K562 (cell line): ENCODE measurements around the gene LMBRD1. TPM values are rescaled to one million over a fixed set of nuclear protein-coding genes. Genes with fewer than 3 reads are reported as not detected.
A peak's percentile ranks its signal among the peaks of the same experiment; 100 is the strongest.
"Not testable (repeated sequence)": the region's sequence is repeated elsewhere in the genome, so short reads cannot be mapped to it uniquely, and the experiment has no call there.

Experiments
- ATAC-seq: fragments of 200-7000 bp; cut with Tn5 transposase; 3 replicates; pipeline ENCODE4 v1.9.1; 2020; ENCODE audit warnings: moderate library complexity
- BruUV-seq: library from RNA; stranded (reverse); fragments of 400-500 nt; replicated peaks from 2 replicates; lab custom pipeline; 2021; lab: Mats Ljungman, UMichigan
- CTCF ChIA-PET: fragments of 300-600 bp; formaldehyde crosslinking; extraction: SDS; loops from one replicate; lab custom pipeline; 2021; ENCODE audit warnings: low intra/inter-chr PET ratio; lab: Yijun Ruan, JAX
- POLR2A ChIA-PET: fragments of 300-600, 350-650 bp; sonication (Branson Sonifier 250); formaldehyde crosslinking; extraction: SDS; loops from one replicate; lab custom pipeline; 2021; ENCODE audit warnings: antibody characterized with exemption, inconsistent platforms; lab: Yijun Ruan, JAX
- DNase-seq, 4 experiments: peaks; one replicate each; pipeline versions ENCODE4 v3.0.0 to v3.0.0-alpha.2; 2011 to 2018; ENCODE audit warnings: low spot score in 3 of 4, mixed read lengths in 3 of 4; ENCODE audit errors: extremely low read depth in 1 of 4
- FAIRE-seq: peaks from 2 replicates; lab custom pipeline; 2011; peaks lifted over from hg19 to GRCh38; lab: Jason Lieb, UNC
- H2AFZ ChIP-seq: 2 replicates; pipeline ENCODE4 v1.6.0; 2011; ENCODE audit warnings: low read depth, low read length, control low read depth, inconsistent platforms
- H3K27ac ChIP-seq: fragments of 200-600 bp; 3 replicates; pipeline ENCODE4 v1.8.0; 2011; ENCODE audit warnings: low read depth, mild to moderate bottlenecking, control low read depth, inconsistent platforms, low read length, moderate library complexity, mixed read lengths; ENCODE audit errors: extremely low read depth
- H3K27me3 ChIP-seq, 2 experiments: fragments of 300-600 bp in 1 of 2; 2 replicates in 1 of 2; 3 replicates in 1 of 2; pipeline versions ENCODE4 v1.6.0 to v1.8.0; 2011; ENCODE audit warnings: inconsistent platforms in 2 of 2, low read length in 2 of 2, mild to moderate bottlenecking in 1 of 2, mixed read lengths in 1 of 2, moderate library complexity in 1 of 2; ENCODE audit not compliant: control insufficient read depth in 2 of 2, insufficient read depth in 2 of 2
- H3K36me3 ChIP-seq: fragments of 300-600 bp; 3 replicates; pipeline ENCODE4 v1.8.0; 2011; ENCODE audit warnings: mild to moderate bottlenecking, low read length, inconsistent platforms; ENCODE audit not compliant: control insufficient read depth, insufficient read depth
- H3K4me1 ChIP-seq, 2 experiments: fragments of 200-600 bp in 1 of 2; replicated peaks in 1 of 2; 2 replicates in 1 of 2; 3 replicates in 1 of 2; pipeline versions ENCODE4 v1.5.1 to v1.8.0; 2011; ENCODE audit warnings: inconsistent platforms in 2 of 2, low read length in 2 of 2, mild to moderate bottlenecking in 1 of 2, mixed read lengths in 1 of 2, moderate library complexity in 1 of 2; ENCODE audit not compliant: control insufficient read depth in 2 of 2, insufficient read depth in 2 of 2
- H3K4me2 ChIP-seq: 2 replicates; pipeline ENCODE4 v1.6.1; 2011; ENCODE audit warnings: low read length, control low read depth, inconsistent platforms, mixed read lengths; ENCODE audit not compliant: insufficient read depth
- H3K4me3 ChIP-seq: fragments of 200-600 bp; sonication (generic), shearing (Covaris generic); 2 replicates; pipeline ENCODE4 v1.5.1; 2016; ENCODE audit warnings: control low read depth, inconsistent platforms
- H3K79me2 ChIP-seq: fragments of 200-600 bp; 3 replicates; pipeline ENCODE4 v1.8.0; 2011; ENCODE audit warnings: low read length, inconsistent platforms; ENCODE audit not compliant: control insufficient read depth, insufficient read depth
- H3K9ac ChIP-seq, 2 experiments: 2 replicates each; pipeline versions ENCODE4 v1.6.0 to v1.6.1; 2011; ENCODE audit warnings: low read depth in 2 of 2, low read length in 2 of 2, control low read depth in 1 of 2, inconsistent platforms in 1 of 2, mild to moderate bottlenecking in 1 of 2, mixed read lengths in 1 of 2; ENCODE audit not compliant: insufficient read depth in 1 of 2
- H3K9me1 ChIP-seq: one replicate; pipeline ENCODE4 v1.6.0; 2011; ENCODE audit warnings: inconsistent platforms, mild to moderate bottlenecking, low read length, moderate library complexity; ENCODE audit not compliant: control insufficient read depth, insufficient read depth
- H3K9me3 ChIP-seq: replicated peaks from 2 replicates; pipeline ENCODE4 v1.5.1; 2011; ENCODE audit warnings: low read depth, low read length, inconsistent platforms; ENCODE audit not compliant: control insufficient read depth, insufficient read depth
- H4K20me1 ChIP-seq: replicated peaks from 2 replicates; pipeline ENCODE4 v1.6.1; 2011; ENCODE audit warnings: low read length, inconsistent platforms, mixed read lengths; ENCODE audit not compliant: control insufficient read depth, insufficient read depth
- BCOR ChIP-seq: fragments of 450-650 bp; IDR thresholded peaks from 2 replicates; pipeline ENCODE4 v1.6.1; 2016
- CBFA2T3 ChIP-seq: fragments of 450-650 bp; IDR thresholded peaks from 2 replicates; pipeline ENCODE4 v1.6.1; 2017
- KDM1A ChIP-seq, 2 experiments: fragments of 450-650 bp; IDR thresholded peaks; 2 replicates each; pipeline ENCODE4 v1.6.1; 2016; ENCODE audit warnings: mild to moderate bottlenecking in 2 of 2
- RBM25 ChIP-seq: fragments of 200-400 bp; formaldehyde crosslinking; IDR thresholded peaks from 2 replicates; pipeline ENCODE4 v1.6.1; 2018; ENCODE audit warnings: low read length, low read depth, moderate library complexity; ENCODE audit not compliant: severe bottlenecking
- TGIF2 ChIP-seq: sonication (generic); formaldehyde crosslinking; IDR thresholded peaks from 2 replicates; pipeline ENCODE4 v1.8.1; 2022; ENCODE audit warnings: mild to moderate bottlenecking, missing genetic modification reagents, moderate library complexity
- ZNF146 ChIP-seq: IDR thresholded peaks from one replicate; pipeline ENCODE4 v1.6.1; 2018; ENCODE audit warnings: missing compliant biosample characterization; ENCODE audit not compliant: unreplicated experiment
- WGBS: fragments of 100-300 bp; shearing (Covaris generic); methylation state at CpG from one replicate; pipeline ENCODE4 v1.1.6; 2016; ENCODE audit warnings: low coverage, mixed read lengths; ENCODE audit not compliant: insufficient coverage; ENCODE audit errors: missing lambda C conversion rate; 5-methylcytosine and 5-hydroxymethylcytosine counted together
- in situ Hi-C: fragments of 300-500 bp; cut with MboI; formaldehyde crosslinking; loops from 4 replicates; pipeline ENCODE4 v1.15.0; 2018; ENCODE audit warnings: inconsistent platforms, mixed read lengths
- intact Hi-C: fragments of 100-400 bp; cut with micrococcal nuclease; formaldehyde crosslinking; loops from 2 replicates; pipeline ENCODE4 v1.14.2; 2022
- polyA plus RNA-seq, 8 experiments: library from polyadenylated mRNA; depleted of rRNA in 4 of 8; stranded (reverse) in 5 of 8; unstranded in 3 of 8; fragments of >200 nt; fragmentation: Nextera tagmentation in 2 of 8; fragmentation: Illumina TruSeq in 1 of 8; extraction: Ambion mirVana in 2 of 8; extraction: Trizol in 1 of 8; gene quantifications; 2 replicates each; pipeline versions ENCODE4 v1.2.1 to v1.2.3, GENCODE V29; 2011 to 2014; ENCODE audit warnings: inconsistent platforms in 1 of 8, missing spikeins in 1 of 8
- total RNA-seq, 7 experiments: library from RNA; depleted of rRNA in 6 of 7; stranded (reverse); fragments of >200 nt in 6 of 7; fragmentation: Illumina TruSeq in 2 of 7; extraction: Trizol in 2 of 7; gene quantifications; 2 replicates each; pipeline versions ENCODE4 v1.2.1 to v1.2.3, GENCODE V29; 2011 to 2021; ENCODE audit warnings: low replicate concordance in 1 of 7
- TF ChIP-seq, protein P1 (sequence below), 2 experiments: IDR thresholded peaks; 2 replicates each; pipeline ENCODE4 v1.6.1; 2011; ENCODE audit warnings: borderline replicate concordance in 1 of 2, control low read depth in 1 of 2, low read depth in 1 of 2, low read length in 1 of 2, mild to moderate bottlenecking in 1 of 2, mixed read lengths in 1 of 2, moderate library complexity in 1 of 2; ENCODE audit not compliant: insufficient read depth in 1 of 2, insufficient read length in 1 of 2, poor library complexity in 1 of 2, severe bottlenecking in 1 of 2; ENCODE audit errors: extremely low read depth in 1 of 2
- TF ChIP-seq, protein P2 (sequence below): sonication (generic); formaldehyde crosslinking; IDR thresholded peaks from 2 replicates; pipeline ENCODE4 v1.9.0; 2022; ENCODE audit warnings: mild to moderate bottlenecking, missing genetic modification reagents

The LMBRD1 gene
- total and polyA plus RNA-seq, 9 of the 15 experiments (the other 6 are each of a cell fraction or from before 2014, with no cell fraction given), result 14.0 to 85.2 (median 26.5) TPM

DNA sequence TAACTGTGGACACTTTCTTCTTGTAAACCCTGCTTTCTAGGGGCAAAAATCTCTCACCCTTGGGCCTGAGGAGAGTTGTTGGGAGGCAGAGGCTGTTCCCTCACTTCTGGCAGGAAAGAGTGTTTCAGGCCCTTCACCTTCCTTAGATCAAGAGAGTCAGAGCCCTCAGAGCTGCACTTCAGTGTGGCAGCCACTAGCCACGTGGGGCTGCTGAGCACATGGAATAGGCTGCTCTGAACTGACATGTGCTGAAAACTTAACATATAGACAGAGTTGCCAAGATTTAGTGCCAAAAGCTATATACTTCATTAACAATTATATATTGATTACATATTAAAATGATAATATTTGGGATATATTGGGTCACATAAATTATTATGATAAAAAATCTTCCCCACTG lies 4.4 kb upstream of the LMBRD1 start:
- Histone ChIP-seq H3K79me2 (peaks cover 4% of the 10 kb centered on the region), H3K4me3 (no peak overlapping the region), H3K9me3 (no peaks in the 10 kb centered on the region), H3K4me1 (peaks cover 3 to 4% of the 10 kb centered on the region in 2 experiments; a peak in 3 of 5 replicates), H3K9ac (no peak overlapping the region), H3K9me1 (no peaks in the 10 kb centered on the region), H3K36me3 (no peaks in the 10 kb centered on the region), H4K20me1 (no peaks in the 10 kb centered on the region), H2AFZ (peak overlapping the region; percentile 79), H3K27me3 (no peaks in the 10 kb centered on the region), H3K27ac (no peak overlapping the region), H3K4me2 (no peak overlapping the region)
- CTCF ChIA-PET, result no interaction called here
- intact Hi-C loops, result no loop called here
- no peak for TF ChIP-seq TGIF2 (CRISPR knock-in tag)
- TF ChIP-seq, protein P1, sequence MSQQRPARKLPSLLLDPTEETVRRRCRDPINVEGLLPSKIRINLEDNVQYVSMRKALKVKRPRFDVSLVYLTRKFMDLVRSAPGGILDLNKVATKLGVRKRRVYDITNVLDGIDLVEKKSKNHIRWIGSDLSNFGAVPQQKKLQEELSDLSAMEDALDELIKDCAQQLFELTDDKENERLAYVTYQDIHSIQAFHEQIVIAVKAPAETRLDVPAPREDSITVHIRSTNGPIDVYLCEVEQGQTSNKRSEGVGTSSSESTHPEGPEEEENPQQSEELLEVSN (IDR thresholded peaks at IDR 0.05; ENCODE audit: borderline replicate concordance in 1 of 2, extremely low read depth in 1 of 2, insufficient read depth in 1 of 2, insufficient read length in 1 of 2, low read depth in 1 of 2, low read length in 1 of 2, poor library complexity in 1 of 2, severe bottlenecking in 1 of 2), result peak in 1 of 2 experiments; percentile 48
- TF ChIP-seq, protein P2, sequence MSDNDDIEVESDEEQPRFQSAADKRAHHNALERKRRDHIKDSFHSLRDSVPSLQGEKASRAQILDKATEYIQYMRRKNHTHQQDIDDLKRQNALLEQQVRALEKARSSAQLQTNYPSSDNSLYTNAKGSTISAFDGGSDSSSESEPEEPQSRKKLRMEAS (CRISPR knock-in tag), result peak; percentile 60
- ATAC-seq, result no peak
- BruUV-seq, result no TSS peak
- in situ Hi-C loops, result no loop called here
- 0% methylated on average over 1 of the region's 1 CpG for WGBS
- no peak for FAIRE-seq
- POLR2A ChIA-PET, result no interaction called here
- no peak for DNase-seq

DNA sequence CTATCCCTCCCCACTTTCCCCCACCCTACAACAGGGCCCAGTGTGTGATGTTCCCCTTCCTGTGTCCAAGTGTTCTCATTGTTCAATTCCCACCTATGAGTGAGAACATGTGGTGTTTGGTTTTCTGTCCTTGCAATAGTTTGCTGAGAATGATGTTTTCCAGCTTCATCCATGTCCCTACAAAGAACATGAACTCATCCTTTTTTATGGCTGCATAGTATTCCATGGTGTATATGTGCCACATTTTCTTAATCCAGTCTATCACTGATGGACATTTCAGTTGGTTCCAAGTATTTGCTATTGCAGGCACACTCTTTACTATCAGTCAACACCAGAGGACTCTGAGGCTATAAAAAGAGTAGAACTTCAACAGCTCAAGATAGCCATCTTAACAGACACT lies 2.0 kb upstream of the LMBRD1 start:
- H3K4me3 ChIP-seq, in situ Hi-C loops, H3K36me3 ChIP-seq, ATAC-seq, H3K9me1 ChIP-seq, H3K4me1 ChIP-seq, H3K27me3 ChIP-seq, H3K9me3 ChIP-seq, H3K27ac ChIP-seq, H3K9ac ChIP-seq, H4K20me1 ChIP-seq, BruUV-seq, H3K4me2 ChIP-seq, DNase-seq, CTCF ChIA-PET, FAIRE-seq, H2AFZ ChIP-seq, POLR2A ChIA-PET: not testable (repeated sequence)
- intact Hi-C loops, result loop anchor here (5.0 kb wide), 1 partner anchor 61 kb away; no protein-coding TSS in a partner anchor
- H3K79me2 ChIP-seq, result peaks cover 28% of the 10 kb centered on the region
- TF ChIP-seq CBFA2T3 (0 out of 2 replicates have a peak, but pooled peaks have one; percentile 21), BCOR (peak; percentile 67), KDM1A (IDR thresholded peaks at IDR 0.05) (peak in 1 of 2 experiments; percentile 39; a peak in 1 of 4 replicates), ZNF146 (CRISPR knock-in tag) (peak; percentile 87), RBM25 (peak; percentile 13)
